HG03139 (cell line): ENCODE measurements around the gene CCDC92.

Experiments
- ATAC-seq: cut with Tn5 transposase; IDR thresholded peaks from one replicate; pipeline ENCODE4 v1.9.1; 2021; ENCODE audit not compliant: unreplicated experiment

The CCDC92 gene

GRCh38 chr12:123976227-123976826 is 3.7 kb upstream of the CCDC92 start:
- ATAC-seq: no peak

- peak; percentile 9 for ATAC-seq
These were observed 1.1 kb upstream of the CCDC92 start for GRCh38 chr12:123973552-123974341.

- no peak for ATAC-seq
These were observed 718 bp downstream of the CCDC92 start for GRCh38 chr12:123971770-123972456.

- no peak for ATAC-seq
These were observed 1.2 kb downstream of the CCDC92 start for GRCh38 chr12:123971449-123971769.

- ATAC-seq: no peak
These were observed 5.5 kb downstream of the CCDC92 start for GRCh38 chr12:123967121-123967586.

GRCh38 chr12:123966596-123966995 is 6.0 kb downstream of the CCDC92 start:
- ATAC-seq: no peak

GRCh38 chr12:123965382-123965781 is 7.2 kb downstream of the CCDC92 start:
- ATAC-seq: no peak

- no peak for ATAC-seq
These were observed 8.8 kb downstream of the CCDC92 start for GRCh38 chr12:123963821-123964220.

GRCh38 chr12:123962513-123962912 is 10.1 kb downstream of the CCDC92 start:
- ATAC-seq: no peak

GRCh38 chr12:123961585-123962345 is 10.9 kb downstream of the CCDC92 start:
- ATAC-seq: no peak

- no peak for ATAC-seq
These were observed 11.8 kb downstream of the CCDC92 start for GRCh38 chr12:123960856-123961255.

- ATAC-seq: no peak
These were observed 12.4 kb downstream of the CCDC92 start for GRCh38 chr12:123960029-123960735.

- ATAC-seq: no peak
These were observed 13.8 kb downstream of the CCDC92 start for GRCh38 chr12:123958876-123959275.

GRCh38 chr12:123958462-123958861 is 14.2 kb downstream of the CCDC92 start:
- ATAC-seq: no peak

- ATAC-seq: no peak
These were observed 15.4 kb downstream of the CCDC92 start for GRCh38 chr12:123957196-123957595.

- ATAC-seq: no peak
These were observed 16.4 kb downstream of the CCDC92 start for GRCh38 chr12:123956249-123956648.

- ATAC-seq: no peak
These were observed 17.8 kb downstream of the CCDC92 start for GRCh38 chr12:123954647-123955350.

GRCh38 chr12:123952037-123952436 is 20.6 kb downstream of the CCDC92 start:
- ATAC-seq: no peak

GRCh38 chr12:123951467-123951866 is 21.2 kb downstream of the CCDC92 start:
- no peak for ATAC-seq
